HG03175 (cell line): ENCODE results near the gene CRYZL1.
"Not testable (repeated sequence)": the region's sequence is repeated elsewhere in the genome, so short reads cannot be mapped to it uniquely, and the experiment has no call there.

ENCODE experiments used
- ATAC-seq: cut with Tn5 transposase; IDR thresholded peaks from one replicate; pipeline ENCODE4 v1.9.1; 2021; ENCODE audit warnings: mild to moderate bottlenecking, moderate library complexity; ENCODE audit not compliant: unreplicated experiment

Gene CRYZL1

DNA sequence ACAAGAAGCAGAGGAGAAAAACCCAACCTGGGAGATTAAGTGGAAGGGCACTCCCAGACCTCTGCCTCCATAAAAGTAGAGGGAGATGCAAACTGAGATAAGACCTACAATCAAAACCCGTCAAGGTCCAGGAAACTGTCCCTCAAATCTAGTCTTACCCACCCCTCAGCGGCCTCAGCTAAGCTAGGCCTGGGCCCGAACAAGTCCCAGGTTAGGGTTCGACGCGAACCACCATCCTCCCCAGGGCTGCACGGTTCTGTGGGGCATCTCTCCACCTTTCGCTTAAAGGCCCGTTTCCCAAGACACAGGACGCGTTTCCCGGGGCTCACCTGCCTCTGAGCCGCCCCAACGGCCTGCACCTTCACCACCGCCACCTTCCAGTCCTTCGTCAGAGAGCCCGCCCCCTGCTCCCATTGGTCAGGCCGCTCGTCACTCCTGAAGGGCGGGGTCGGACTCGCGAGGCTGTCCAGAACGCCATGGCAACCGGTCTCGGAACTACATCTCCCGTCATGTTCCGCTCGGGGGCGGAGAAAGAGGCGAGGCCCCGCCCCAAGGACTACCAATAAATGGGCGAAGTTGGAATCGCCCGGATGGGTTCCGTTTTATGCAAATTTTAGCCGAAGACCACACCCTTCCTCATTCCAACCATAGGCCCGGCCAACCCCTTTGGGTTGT, at the start of gene CRYZL1:
Gene CRYZL1, minus strand, starts transcription at position 390 of the 675 bp plus-strand sequence. CDS start 10,190 bp downstream, outside the sequence.
- ATAC-seq: peak; percentile 85

DNA sequence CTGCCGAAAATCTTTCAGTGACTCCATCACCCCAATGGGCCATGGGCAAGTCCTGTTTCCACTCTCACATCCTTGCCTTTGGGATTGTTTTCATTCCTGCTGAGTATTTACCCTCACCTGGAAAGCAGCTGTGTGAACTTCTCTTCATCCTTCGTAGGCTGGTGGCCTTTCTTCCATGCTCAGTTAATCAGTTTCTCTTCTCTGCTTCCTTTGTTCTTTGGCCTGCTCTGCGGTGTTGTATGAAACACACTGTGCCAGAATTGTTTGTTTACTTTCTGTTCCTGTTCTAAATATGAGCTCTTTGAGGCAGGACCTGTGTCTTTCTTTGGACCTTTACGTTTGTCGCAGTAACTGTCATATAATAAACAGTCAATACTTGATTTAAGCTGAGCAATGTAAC, 49.3 kb upstream of the CRYZL1 start:
- no peak for ATAC-seq

DNA sequence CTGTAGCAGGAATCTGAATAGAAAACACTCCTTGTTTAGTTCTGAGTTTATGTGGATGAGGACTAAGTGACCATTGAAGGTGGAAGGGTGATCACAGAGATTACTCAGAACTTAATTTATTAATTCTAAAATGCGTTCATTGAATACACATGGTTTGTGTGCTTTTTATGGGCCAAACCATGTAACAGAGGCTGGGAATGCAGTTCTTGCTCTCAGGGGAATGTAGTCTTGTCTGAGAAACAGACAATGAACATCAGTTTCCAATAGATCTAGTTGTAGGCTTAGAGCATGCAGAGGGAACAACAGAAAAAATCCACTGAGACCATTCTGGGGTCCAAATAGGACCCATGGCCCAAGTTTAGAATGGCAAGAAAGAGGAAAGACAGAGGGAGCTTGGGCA, 46.8 kb upstream of the CRYZL1 start:
- ATAC-seq: no peak

DNA sequence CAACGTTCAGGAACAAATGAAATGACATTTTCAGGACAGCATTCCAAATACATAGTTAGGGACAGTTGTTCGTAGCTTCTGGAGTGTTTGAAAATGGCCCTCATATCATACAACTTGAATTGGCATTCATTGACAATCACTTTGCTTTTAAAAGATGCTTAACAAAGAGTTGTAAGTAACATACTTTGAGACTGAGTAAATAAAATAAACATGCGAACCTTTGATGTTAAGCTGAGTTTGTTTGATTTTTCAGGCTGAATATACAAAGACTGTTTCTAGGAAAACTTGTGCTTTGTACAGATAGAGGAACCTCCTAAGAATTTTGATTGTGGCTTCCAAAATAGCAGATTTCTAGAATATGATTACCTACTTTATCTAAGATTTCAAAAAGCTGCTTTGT, 46.1 kb upstream of the CRYZL1 start:
- ATAC-seq: no peak

DNA sequence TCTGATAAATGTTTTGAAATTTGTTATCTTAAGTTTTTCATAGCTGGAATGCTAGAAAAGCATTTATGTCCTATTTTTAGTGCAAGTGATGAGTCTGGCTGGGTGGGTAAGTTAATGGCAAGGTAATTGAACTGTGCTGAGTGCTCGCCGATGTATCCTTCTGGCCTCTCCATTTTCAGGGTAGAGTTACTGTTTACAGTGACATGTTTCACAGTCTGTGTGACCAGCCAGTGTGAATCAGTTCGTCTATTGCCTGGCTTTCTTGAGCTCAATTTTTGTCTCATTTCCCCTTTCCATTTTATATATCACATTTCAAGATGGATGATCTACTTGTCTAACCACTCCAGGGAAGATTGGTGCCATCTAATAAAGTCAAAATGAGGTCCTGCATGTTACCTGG, 44.8 kb upstream of the CRYZL1 start:
- no peak for ATAC-seq

DNA sequence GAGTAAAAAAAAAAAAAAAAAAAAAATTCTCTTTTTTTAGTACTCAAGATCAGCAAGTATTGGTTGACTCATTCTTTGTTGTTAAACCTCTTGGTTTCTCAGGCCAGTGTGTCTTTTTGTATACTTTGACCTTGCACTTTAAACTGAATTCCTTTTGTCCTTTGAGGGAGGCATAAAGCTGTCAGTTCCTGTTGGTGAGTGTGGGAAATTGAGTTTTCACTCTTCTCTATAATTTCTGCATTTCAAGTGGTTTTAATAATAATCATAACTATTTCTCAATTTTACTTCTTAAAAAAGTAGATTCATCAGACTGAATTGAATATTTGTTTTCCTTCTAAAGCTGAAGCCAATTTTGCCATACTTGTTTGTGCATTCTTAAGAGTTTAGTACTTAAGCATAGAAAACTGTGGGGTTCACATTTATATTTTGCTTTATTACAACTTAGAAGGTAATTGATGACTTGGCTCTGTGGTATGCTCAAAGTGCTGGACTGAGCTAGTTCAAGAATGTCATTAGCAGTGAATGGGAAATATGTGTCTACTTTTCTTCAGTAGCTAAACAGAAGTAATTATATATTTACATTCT, 44.2 kb upstream of the CRYZL1 start:
- ATAC-seq: no peak

DNA sequence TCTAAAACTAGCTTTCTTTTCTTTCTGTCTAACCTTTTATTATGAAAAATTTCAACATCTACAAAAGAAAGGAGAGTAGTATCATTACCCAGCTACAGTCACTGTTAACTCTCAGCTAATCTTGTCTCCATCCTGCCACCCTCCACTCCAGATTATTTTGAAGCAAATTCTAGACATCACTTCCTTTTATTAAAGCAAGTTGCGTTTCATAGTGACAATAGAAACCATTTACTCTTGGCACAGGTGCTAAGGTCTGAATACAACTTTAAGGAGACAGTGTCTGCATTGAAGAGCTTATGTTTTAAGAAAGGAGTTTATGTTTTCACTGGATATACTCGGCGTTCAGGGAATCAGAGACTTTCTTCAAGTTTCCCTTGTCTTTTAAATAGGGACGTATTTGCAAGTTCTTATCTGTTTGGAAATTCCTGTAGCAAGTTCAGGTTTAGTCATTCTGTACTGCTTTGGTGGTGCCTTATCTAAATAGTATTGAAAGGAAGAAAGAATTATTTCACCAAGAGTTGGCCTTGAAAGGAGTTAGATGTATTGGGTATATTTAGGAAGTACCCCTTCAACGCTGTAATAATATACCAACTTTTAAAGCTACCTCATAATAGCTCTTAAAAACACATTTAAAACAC, 43.5 kb upstream of the CRYZL1 start:
- ATAC-seq: no peak

DNA sequence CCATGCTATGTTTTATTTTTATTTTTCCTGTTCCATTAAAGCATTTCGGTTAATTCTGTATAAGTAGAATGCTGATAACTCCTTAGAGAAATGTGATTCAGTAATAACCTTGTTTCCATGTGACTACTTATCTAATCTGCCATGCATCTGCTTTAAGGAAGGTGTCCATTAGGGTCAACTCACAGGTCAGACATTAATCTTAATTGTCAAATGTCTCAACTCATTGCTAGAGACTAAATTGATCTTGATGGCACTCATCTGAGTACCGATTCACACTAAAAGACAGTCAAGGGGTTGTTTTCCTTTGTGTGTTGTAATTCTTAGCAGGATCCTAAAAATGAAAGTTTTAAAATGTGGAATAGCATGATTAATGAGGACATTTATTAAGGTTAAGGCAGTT, 42.5 kb upstream of the CRYZL1 start:
- no peak for ATAC-seq

DNA sequence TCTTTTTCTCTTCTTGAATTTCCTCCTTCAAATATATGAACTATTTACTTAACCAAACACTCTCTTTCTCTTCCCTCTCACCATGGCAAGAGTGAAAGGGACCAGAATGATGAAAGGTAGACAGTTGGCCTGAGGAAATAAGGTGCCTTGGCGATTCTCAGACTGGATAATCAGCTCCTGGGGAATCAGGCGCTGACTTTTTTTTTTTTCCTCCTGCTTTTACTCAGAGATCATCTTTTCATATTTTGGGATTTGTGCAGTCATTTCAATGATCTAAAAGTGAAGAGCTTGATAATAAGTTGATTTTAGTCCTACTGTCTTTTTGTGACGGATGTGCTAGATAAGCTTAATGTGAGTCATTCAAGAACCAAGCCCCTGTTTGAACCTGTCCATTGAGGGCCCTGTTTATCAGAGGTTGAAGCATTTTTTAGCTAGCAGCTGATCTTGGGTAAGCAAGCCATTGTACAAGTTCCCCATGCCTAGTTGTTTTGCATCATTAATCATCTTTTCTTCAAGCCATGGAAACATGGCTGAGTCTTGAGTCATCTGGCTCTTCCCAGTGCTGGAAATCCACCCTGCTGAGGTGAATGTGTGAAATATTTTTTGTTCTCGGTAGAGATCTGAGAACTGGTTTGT, 41.6 kb upstream of the CRYZL1 start:
- ATAC-seq: no peak

DNA sequence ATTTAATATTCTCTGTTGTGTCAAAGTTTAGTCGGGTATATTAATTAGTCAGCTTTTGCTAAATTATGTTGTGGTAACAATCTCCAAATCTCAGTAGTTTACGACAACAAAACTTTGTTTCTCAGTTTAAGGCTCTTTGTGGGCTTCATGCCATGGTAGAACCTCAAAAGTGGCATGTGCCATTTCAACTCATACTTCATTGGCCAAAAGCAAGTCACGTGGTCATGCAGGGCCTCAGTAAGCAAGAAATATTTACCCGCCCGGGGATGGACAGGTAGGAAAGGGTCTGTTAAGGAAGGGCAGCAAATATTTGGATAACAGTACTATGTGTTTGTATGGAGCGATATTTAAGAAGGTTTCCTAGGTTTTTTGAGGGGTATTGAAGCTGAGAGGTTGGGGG, 39.3 kb upstream of the CRYZL1 start:
- no peak for ATAC-seq

DNA sequence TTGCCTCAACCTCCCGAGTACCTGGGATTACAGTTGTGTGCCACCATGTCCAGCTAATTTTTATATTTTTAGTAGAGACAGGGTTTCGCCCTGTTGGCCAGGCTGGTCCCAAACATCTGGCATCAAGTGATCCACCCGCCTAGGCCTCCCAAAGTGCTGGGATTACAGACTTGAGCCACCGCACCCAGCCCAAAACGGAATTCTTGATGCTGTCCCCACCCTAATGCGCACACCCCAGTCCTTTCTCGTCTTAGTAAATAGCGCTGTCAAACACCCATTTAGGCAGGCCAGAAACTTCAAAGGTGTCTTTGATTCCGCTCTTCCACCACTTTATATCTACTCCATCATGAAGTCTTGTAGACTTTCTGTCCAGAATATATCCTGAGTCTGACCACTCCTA, 35.9 kb upstream of the CRYZL1 start:
- no peak for ATAC-seq

DNA sequence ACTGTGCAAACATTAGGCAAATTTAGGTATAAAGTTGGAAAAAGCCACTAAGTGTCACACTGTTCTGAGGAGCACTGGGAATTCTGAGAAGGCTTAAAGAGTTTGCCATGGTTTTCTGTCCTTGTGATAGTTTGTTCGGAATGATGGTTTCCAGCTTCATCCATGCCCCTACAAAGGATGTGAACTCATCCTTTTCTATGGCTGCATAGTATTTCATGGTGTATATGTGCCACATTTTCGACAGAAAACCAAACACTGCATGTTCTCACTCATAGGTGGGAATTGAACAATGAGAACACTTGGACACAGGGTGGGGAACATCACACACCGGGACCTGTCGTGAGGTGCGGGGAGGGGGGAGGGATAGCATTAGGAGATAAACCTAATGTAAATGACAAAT, 35.1 kb upstream of the CRYZL1 start:
- not testable (repeated sequence) for ATAC-seq

DNA sequence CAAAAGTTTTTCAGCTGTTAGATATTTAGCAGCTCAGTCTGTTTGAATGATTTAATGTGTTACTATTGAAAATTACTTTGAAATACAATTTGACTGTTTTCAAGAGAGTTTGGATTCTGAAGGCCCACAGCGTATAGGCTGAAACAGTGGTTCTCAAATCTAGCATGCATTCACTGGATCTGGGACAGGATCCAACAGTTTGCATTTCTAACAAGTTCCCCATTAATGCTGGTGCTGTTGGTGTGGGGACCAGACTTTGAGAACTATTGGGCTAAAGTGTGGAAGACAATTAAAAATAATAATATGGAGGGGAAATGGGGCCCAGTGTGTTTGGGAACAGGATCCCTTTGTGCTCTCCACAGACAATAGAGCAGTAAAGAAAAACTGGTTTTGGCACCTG, 32.7 kb upstream of the CRYZL1 start:
- ATAC-seq: no peak

DNA sequence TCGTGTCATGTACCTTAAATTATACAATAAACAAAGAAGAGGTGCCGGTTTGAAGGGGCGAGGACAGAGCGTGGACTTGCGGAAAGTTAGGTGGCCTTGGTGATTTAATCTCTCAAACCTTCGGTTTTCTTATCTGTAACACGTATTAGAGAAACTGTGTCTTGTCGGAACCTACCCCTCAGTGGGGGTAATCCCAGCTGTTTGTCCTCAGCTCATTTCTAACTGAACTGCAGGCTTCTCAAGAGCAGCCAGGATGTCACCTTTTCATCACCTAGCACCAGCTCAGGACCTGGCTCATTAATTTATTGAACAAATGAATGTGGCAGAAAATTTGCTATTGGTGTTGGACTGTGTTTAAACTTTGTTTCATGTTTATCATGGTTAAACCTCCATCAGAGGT, 31.9 kb upstream of the CRYZL1 start:
- ATAC-seq: no peak

DNA sequence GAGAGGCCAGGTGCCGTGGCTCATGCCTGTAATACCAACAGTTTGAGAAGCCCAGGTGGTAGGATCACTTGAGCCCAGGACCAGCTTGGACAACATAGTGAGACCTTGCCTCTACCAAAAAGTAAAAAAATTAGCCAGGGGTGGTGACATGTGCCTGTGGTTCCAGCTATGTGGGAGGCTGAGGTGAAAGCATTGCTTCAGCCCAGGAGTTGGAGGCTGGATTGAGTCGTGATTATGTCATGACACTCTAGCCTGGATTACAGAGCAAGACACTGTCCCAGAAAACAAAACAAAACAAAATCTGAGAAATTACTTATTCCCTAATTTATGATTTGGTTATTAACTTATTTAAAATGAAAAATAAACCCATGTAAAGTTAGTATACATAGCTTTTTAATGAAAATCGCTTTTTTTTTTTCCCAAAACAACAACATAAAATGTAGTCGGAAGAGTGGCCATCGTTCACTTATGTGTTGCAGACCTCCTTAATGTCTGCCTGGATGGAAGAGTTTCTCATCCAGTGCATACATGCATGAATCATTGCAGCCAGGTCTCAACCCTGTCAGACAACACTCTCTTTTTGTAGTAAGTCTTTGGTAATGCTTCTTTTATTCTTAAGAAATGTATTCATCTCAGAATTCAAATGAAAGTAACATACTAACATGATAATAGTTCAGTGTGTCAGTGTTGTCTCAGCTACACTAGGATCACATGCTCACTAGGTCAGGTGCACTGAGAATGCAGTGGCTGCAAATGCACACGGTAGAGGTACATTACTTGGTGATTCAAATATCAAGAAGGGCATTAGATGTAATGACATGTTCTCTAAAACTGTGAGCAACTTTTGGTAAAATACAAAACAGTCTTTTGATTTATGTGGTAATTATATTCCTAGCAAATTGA, 28.8 kb upstream of the CRYZL1 start:
- ATAC-seq: no peak

DNA sequence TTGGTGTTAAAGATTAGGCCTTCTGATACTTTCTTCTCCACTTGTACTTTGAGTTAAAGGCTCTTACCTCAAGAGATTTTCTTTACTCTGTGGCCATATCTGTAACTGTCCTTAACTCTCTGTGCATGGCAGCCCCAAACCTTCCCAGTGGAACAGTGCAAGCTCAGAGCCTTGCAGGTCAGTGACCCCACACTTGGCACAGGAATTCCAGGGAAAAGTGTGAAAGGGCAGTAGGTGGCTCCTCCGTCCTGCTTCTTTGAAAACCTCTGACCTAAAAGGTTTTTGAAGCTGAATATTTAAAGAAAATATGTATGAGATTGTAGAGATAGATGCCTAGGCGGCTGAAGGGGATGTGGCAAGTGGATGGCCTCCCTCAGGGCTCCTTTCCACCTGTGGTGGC, 27.1 kb upstream of the CRYZL1 start:
- no peak for ATAC-seq

DNA sequence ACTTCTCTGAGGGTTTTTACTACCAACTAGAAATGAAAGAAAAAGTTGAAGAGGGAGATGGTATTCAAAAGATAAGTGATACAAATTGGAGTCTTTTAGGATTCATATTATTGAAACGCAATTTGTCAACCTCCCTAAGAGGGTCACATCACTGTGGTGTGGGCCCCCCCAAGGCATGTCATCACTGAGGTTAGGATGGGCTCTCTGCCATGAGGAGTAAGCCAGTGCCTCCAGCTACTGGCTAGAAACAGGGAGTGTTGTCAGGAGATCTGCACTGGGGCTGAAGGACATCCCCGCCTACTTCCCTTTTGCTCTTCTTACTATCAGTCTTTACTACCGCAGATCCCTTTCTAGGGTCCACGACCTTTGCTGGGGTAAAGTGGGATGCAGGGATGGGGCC, 26.6 kb upstream of the CRYZL1 start:
- no peak for ATAC-seq

DNA sequence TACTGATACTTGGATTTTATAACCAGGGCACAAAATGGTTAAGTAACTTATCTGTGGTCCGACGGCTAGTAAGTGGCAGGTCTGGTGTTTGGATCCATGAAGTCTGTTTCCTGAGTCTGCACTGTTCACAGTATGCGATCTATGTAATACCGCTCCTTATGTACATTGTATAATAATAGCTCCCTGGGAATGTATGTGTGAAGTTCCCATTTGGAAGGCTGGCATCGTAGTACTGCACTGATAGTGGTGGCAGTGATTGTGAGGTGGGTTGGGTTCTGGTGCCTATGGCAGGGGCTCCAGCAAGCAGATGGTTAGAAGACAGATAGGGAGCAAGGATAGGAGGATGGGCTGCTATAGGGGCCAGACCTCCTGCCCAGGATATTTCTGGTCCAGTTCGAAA, 26.1 kb upstream of the CRYZL1 start:
- no peak for ATAC-seq

DNA sequence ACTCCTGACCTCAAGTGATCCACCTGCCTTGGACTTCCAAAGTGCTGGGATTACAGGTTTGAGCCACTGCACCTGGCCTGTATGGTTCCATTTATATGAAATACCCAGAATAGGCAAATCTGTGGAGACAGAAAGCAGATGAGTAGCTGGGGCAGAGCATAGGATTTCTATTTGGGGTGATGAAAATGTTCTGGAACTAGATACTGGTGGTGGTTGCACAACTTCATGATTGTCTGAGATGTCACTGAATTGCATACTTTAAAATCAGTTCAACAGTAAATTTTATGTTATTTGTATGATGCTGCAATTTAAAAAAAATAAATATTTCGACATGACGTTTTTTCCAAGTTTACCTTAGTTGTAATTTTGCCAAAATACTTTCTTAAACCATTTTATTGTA, 24.6 kb upstream of the CRYZL1 start:
- no peak for ATAC-seq

DNA sequence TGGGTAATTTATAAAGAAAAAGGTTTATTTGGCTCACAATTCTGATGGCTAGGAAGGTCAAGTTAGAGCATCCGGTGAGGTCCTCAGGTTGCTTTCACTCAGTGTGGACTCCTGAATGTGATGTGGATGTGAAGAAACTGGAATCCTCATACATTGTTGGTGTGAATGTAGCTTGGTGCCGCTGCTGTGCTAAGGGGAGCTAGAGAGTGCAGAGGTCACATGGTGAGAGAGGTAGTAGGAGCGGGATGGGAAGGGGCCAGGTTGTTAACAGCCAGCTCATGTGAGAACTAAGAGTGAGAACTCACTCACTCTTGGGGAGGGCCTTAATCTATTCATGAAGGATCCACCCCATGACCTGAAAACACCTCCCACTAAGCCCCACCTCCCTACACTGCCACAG, 22.6 kb upstream of the CRYZL1 start:
- no peak for ATAC-seq

DNA sequence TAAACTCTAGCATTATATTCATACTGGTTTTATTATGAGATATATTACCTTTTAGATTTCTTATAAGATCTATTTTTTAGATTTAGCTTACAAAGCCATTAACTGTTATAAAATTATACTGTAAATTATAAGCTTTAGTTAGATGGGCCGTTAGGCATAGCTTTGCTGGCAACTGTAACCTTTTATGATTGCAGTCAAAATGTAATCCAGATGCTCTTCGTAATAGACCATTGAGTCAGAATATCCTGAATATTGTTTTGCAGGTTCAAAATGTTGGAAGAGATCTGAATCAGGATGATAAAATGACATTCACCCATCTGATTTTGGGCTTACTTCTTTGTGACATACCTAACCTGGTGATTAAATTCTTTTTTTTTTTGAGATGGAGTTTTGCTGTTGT, 21.7 kb upstream of the CRYZL1 start:
- ATAC-seq: no peak
